HG03060 (cell line): ENCODE results near the gene SLC22A2.
A peak's percentile ranks its signal among the peaks of the same experiment; 100 is the strongest.

Experiments
- ATAC-seq: cut with Tn5 transposase; IDR thresholded peaks from one replicate; pipeline ENCODE4 v1.9.1; 2021; ENCODE audit warnings: low read depth, moderate number of reproducible peaks; ENCODE audit not compliant: unreplicated experiment

The SLC22A2 gene

DNA sequence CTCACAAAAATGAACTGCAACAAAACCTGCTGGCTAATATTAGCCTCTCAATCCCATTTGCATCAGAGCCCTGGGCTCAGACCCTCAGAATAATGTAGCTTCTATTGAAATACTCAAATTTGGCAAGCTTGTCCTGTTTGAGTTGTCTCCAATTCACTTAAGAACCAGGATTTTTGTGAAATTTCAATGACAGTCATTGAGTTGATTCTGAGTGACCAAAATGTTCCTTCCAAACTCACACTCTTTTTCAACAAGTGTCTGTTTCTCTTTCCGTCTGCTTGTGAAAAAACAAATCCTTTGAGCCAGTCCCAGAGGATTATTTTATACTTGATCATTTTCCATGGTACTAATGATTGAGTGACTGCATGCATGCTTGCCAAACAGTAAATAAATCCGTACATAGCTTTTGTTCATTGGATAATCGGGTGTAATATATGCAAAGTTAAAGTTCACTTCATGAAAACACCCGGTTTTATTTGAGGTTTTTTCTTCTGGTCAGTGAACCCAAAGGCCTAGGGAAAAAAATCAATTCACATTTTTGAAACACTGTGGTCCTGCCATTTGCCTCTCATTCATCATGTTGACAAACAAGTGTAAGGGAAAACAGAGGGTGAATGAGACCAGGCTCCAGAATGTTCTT, 16.4 kb upstream of the SLC22A2 start:
- no peak for ATAC-seq

DNA sequence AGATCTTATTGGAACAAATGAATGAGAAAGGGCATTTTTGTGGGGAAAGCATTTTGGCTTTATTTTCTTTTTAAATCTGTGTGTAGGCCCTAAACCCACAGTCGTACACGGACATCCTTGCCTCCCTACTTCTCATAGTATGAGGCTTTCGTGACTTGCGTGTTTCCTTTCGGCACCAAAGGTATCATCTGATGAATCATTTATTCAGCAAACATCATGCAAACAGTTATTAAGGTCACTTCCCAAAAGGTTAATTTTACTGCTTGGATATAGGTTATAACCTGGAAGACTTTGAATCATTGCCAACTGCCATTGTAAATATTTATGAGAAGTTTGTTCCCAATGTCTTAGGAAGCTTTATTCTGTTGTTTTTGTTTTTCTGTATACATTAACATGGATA, 15.1 kb upstream of the SLC22A2 start:
- ATAC-seq, result no peak

DNA sequence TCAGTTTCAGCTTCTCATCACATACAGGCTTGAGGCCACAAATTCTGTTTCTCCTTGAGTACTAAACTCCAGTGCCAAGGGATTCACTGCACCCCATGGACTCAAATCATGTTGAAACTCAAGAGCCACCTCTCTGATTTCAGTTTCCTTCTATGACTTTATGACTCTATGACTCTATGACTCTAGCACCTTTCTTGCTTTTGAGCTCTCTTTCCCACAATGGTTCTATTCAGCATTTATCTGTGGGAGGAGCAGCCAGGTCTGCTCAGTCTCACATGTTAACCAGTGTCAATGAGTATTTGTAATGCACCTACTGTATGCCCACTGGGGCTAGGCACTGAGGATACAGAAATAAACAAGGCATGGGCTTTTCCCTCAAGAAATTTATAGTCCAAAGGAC, 14.6 kb upstream of the SLC22A2 start:
- no peak for ATAC-seq

DNA sequence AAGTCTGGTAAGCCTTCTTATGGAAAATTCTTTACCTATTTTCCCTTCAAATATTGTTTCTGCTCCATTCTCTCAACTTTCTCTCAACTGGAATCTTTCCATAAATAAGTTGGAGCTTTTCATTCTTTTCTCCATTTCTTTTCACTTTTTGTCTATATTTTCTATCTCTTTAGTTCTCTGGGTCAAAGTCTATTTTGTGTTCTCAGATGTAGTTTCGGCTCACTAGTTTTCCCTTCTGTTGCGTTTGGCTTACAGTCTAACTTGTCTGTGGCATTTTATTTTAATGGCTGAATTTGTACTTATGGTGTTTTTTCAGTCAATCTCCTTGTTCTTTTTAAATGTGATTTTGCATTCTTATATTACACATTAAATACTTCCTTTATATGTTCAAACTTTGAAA, 14.1 kb upstream of the SLC22A2 start:
- no peak for ATAC-seq

DNA sequence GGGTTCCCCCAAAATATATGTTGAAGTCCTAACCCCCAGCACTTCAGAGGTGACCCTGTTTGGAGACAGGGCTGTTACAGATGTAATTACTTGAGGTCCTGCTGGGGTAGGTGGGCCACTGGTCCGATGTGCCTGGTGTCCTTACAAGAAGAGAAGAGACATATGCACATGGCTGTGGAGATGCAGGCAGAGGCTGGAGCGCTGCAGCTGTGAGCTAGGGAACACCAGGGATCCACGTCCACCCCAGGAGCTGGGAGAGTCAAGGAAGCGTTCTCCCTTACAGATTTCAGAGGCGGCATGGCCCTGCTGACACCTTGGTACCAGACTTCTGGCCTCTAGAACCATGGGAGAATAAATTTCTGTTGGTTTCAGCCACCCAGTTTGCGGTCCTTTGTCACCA, 11.7 kb upstream of the SLC22A2 start:
- no peak for ATAC-seq

DNA sequence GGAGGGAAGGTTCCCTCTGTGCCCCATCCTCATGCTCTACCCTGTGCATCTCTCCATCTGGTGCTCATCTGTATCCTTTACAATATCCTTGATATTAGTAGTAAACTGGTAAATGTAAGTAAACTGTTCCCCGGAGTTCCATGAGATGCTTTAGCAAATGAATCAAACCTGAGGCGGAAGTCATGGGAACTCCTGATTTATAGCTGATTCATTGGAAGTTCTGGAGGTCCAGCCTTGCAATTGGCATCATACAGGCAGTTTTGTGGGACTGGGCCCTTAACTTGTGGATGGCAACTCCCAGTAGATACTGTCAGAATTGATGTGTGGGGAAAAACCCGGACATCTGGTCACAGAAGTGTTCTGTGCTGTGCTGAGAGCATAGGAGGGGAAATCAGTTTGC, 11.2 kb upstream of the SLC22A2 start:
- no peak for ATAC-seq

DNA sequence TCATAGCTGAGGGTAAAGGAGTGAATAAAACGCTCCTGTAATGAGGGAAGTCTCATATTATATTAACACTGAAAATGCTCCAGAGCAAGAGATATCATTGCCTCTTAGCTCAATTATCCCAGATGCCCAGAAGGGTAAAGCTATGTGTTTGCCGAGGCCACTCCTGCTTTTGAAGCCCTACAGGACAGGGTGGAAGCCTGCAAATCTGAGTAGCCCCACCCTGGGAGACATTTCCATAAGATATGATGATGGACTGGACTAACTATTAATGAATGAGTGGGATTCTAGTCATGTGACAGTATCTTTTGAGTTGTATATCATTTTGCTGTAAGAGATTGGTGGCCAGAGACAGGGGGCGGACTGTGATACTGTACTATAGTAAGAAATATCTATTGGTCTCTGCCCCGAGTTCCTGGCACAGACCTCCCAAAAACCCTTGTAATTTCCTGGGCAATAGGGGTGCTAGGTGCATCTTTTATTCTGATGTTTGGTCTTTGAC, 10.5 kb upstream of the SLC22A2 start:
- ATAC-seq, result no peak

DNA sequence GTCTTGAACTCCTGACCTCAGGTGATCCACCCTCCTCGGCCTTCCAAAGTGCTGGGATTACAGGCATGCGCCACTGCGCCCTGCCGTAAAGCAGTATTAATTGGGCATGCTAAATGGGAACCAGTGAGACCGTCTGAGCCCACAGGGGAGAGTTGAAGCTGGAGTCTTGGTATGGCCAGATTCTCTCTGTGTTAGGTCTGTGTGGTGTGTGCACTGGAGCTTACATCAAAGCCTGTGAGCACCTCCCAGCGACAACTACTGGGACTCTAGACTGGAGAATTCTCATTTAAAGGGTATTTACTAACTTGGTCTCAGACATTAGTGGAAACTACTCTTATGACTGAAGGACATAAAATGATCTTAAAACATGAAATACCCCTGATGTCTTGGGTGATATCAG, 8.5 kb upstream of the SLC22A2 start:
- ATAC-seq, result no peak

DNA sequence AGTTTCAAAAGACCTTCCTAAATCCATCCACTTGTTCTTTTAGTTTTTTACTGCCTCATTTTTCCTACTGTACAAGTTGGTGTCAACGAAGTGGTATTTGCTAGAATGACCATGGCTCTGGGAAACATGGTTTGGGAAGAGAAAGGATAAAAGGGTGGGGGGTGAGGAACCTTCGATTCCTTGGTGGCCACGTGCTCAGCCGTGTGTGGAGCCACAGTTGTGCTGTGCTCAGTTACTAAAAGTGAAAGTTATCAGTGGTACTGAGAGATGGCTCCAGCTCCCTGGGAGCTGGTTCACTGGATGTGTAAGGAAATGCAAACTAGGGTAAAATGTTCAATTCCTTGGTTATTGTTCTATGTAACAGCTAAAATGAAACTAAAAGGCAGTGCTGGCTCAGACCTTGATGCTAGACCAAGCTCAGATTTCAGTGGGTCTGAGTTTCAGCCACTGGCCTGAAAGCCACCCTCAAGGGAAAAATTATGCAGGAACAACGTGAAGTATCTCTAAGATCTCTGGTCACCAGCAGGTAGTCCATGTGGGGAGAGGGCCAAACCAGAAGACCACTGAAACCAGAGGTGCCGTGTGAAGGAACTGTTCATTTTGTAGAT, 7.4 kb upstream of the SLC22A2 start:
- peak; percentile 82 for ATAC-seq

DNA sequence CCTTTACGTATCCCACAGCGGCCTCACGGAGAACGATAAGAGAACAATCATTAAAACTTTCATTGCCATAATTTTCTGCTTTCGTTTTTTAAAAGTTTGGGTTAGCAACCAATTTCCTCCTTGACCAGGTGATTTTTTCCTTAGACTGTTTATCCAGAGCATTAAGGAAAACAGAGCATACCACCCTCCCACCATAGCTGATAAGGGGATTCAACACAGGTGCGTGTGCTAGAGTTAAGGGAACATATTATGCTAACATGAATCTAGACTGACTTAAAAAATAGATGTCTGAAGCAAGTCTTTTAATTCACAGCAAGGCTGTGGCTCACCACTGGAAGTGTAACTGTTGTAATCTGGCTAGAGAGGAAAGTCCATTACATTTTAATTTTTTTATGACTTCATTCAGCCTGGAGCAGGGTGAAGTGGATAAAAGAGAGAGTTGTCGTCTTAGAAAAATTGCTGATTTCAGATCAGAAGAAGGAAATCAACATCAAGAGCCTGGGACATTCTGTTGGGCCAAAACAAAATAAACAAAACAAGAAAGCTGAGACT, 5.5 kb upstream of the SLC22A2 start:
- no peak for ATAC-seq

DNA sequence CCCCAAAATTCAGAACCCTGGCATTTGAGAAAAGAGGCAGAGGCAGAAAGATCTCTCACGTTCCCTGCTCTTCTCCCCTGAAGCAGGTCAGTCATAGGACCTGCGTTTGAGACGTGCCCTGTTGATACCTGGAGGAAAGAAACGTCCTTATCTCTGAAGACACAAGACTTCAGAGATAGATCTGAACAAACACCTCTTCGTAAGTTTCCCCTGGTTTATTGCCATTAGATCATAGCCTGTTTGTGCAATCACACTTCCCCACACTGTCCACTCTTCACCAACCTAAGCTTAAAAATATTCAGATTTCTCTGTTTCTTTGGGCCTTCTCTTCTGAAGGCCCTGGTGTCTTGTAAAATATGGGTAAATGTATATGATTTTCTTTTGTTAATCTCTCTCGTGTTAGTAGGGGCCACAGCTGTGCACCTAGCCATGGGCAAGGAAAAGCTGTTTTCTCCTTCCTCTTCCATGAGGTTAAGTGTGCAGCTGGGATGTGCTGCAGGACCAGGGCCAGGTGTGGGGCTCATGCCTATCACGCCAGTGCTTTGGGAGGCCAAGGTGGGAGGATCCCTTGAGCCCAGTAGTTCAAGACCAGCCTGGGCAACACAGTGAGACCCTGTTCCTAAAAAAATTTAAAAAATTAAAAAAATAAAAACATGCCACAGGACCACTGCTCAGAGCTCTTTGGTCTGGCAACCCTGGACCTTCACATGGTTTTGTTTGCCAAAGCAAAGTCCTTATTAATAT, 4.7 kb upstream of the SLC22A2 start:
- ATAC-seq, result no peak

DNA sequence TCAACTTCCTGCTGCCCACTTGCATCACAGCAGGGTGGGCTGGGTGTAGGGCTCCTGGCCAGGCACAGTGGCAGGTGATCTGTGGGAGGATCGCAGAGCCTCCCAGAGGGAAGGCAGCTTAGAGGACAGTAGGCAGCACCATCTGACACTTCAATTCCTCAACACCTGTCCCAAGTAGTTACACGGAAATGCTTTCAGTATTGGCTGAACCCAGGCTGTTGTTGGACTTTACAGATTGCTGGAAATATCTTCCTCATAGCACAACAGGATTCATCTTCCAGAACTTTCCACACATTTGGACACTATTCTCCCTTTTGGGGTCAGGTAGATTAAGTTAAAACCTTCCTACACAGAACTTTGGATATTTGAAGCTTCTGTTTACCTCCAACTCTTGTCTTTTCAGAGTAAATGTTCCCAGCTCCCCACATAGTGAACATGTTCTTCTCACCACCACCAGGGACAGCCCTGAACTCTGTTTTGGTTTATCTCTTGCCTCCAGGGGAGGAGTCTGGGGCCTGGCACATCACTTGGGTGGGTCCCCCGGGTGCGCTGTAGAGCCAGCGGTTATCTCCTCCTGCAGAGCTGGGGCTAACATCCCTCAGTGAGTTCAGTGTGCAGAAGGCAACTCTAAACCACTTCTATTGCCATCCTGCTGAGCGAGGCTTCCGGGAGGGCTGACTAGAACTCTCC, 3.5 kb upstream of the SLC22A2 start:
- no peak for ATAC-seq

DNA sequence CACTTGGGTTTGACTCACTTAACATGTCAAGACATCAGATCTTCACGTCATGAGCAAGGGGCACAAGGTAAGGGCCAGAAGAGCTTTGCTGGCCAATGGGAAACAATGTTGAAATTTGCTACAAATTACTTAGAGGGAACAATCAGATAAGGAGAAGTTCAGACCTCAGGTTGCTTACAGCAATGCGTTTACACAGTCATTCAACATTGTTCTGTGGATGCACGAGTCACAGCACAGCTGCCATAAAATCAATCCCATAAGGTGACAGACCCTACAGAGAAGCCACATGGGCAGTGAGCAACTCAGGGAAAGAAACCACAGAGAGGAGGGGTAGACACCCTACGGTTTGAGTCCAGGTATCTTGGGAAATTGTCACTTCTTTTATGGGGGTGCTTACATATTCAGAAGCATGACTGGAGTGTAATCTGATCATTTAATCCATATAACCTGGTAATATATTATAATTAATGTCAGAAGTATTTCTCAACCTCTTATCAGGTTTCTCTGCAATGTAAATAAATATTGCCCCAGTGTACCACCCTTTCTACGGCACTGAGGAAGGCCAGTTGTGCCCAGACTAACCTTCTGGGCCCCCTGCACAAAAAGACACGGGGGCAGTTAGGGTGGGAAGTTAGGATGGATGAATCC, 2.3 kb upstream of the SLC22A2 start:
- no peak for ATAC-seq

DNA sequence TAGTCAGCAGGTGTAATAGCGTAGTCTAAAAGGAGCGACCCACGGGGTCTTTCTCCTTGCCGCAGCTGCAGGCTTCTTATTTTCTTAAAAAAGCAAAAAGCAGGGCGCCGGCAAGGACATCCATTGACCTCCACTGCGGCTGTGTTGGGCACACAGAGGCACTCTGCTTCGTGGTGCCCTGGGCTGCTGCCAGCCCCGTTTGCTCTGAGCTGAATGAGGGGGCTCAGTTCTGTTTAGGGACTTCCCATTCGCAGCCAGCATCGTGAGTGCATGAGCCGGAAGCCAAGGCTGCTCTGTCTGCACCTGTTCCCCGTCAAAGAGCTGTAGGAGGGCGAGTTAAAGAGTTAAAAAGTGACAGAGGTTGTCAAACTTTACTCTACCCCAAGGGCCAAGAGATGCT, 1.7 kb upstream of the SLC22A2 start:
- ATAC-seq, result no peak

DNA sequence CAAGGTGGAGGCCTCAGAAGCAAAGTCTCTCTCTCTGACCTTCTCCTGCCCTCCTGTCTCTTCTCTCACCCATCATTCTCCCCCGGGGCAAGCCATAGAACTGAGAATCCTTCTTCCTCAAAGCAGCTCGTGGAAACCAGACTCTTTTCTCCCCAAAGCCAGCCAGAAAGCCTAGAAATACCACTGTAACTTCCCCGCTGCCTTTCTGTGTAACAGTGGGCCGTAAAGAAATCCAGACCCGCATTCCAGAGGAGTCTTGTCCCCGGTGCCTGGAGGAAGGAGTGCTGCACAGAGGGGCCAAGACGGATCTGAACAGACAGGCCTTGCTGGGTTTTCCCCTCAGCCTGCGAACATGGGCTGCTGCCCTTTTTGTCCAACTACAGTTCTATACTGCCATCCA, 977 bp upstream of the SLC22A2 start:
- no peak for ATAC-seq

DNA sequence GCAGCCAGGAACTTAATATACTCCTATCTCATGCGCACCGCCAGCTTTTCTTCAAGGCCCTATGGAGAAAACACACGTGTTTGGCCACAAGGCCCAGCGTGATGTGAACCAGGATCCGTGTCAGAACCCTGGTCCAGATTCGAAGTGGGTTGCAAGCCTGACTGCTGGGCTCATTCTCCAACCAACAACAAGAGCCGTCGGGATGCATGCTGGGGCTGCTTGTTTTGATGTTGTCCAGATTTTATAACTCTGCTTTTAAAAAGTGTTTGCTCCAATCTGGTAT, 463 bp upstream of the SLC22A2 start:
- no peak for ATAC-seq

DNA sequence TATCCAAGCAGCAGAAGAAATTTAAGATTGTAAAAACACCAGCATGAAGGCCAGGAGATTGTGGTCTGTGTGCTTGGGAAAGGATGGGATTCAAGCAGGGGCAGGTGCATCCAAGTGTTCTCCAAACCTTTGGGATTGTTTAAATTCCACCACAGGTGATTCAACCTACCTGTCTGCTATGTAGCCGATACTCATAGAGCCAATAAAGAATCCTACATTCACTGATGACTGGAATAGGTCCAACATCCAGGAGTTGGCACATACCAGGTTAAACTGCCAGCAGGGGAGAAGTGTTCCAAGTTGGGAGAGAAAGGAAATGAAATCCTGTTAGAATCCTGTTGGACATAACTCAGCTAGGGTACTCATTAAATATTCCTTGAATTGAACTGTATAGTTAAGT, 2.2 kb downstream of the SLC22A2 start:
- ATAC-seq, result no peak

DNA sequence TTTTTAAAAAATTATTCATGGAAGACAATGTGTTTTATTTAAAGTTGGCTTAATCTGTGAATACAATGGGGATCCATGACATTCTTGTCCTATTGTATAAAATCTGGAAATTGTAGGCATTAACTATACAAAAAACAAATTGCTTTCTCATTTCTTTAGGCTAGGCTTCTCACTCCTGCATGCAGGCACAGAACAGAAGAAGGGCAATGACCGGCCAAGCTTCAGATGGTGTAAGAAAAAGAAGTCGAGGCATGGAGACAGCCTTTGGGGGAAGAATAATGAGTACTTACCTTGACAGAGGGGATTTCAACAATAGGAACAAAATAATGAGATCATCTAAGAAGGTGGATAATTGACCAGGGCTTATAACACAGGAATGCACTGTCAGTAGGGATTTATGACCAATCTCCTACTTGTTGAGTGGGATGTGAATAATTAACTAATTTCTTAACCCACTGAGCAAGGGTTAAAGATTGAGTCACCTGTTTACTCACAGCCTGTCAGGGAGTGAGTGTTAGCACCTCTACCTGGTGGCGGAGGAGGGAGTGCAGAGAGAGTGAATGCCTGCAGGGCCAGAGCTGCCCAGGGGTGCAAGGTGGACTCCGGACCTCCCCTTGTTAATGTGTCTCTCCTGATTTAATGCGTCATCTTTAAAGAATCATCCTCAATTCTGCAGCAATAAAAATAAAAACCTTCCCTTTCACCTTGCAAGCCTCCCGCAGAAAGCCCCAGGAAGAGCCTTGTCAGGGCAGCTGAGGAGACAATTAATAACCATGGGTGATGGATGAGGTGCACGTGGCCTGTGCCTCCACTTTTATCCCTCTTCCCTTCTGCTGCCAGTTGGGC, 3.9 kb downstream of the SLC22A2 start:
- ATAC-seq, result no peak

DNA sequence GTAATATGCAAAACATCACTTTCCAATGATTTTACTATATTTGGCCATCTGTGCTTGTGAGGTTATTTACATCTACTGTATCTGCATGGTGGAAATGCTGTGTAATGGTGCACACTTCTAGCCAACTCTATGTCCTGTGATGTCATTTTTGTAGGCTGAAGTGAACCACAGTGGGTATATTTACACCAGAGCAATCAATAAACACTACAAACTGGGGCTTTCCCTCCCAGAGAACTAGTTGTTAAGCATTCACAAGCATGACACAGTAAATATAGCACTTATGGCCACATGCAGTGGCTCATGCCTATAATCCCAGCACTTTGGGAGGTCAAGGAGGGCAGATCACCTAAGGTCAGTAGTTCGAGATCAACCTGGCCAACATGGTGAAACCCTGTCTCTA, 4.9 kb downstream of the SLC22A2 start:
- peak; percentile 49 for ATAC-seq

DNA sequence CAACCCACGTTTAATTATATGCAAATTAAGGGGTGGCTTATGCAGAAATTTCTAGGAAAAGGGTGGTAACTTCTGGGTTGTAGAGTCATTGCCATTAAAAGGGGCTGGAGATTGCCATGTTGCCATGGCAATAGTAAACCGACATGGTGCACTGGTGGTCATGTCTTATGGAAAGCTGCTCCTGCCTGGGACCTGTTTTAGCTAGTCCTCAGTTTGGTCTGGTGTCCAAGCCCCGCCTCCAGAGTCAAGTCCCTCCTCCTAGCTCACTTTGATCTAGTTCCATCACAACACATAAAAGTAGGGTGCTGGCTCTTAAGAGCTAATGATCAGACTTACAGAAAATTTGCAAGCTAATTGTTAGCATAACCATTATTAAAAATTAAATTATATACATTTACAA, 5.3 kb downstream of the SLC22A2 start:
- ATAC-seq, result no peak
